ENCODE measurements around the gene METTL26. TPM values are rescaled to one million over a fixed set of nuclear protein-coding genes. Genes with fewer than 3 reads are reported as not detected.

METTL26 gene
- total RNA-seq, 1 experiment from 2014 or later: 121 TPM

- Mint-ChIP-seq H3K27me3 (ENCODE audit: unreplicated experiment) (no peaks in the 10 kb centered on the region), H3K9me3 (ENCODE audit: low read depth, unreplicated experiment) (no peaks in the 10 kb centered on the region), H3K36me3 (ENCODE audit: insufficient read depth, unreplicated experiment) (peaks cover 76% of the 10 kb centered on the region), H3K4me1 (ENCODE audit: low read depth, unreplicated experiment) (peaks cover 22% of the 10 kb centered on the region), H3K27ac (ENCODE audit: unreplicated experiment) (no peak overlapping the region), H3K4me3 (ENCODE audit: low read depth, unreplicated experiment) (no peak overlapping the region)
- TF ChIP-seq, protein P1, sequence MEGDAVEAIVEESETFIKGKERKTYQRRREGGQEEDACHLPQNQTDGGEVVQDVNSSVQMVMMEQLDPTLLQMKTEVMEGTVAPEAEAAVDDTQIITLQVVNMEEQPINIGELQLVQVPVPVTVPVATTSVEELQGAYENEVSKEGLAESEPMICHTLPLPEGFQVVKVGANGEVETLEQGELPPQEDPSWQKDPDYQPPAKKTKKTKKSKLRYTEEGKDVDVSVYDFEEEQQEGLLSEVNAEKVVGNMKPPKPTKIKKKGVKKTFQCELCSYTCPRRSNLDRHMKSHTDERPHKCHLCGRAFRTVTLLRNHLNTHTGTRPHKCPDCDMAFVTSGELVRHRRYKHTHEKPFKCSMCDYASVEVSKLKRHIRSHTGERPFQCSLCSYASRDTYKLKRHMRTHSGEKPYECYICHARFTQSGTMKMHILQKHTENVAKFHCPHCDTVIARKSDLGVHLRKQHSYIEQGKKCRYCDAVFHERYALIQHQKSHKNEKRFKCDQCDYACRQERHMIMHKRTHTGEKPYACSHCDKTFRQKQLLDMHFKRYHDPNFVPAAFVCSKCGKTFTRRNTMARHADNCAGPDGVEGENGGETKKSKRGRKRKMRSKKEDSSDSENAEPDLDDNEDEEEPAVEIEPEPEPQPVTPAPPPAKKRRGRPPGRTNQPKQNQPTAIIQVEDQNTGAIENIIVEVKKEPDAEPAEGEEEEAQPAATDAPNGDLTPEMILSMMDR (IDR thresholded peaks at IDR 0.05; ENCODE audit: unreplicated experiment): no peak
- DNase-seq: no peak
- BruUV-seq (replicated peaks): no TSS peak
- intact Hi-C loops (cut with micrococcal nuclease; ENCODE audit: unreplicated experiment): no loop called here
- CTCF ChIA-PET: no interaction called here
Measured at GRCh38 chr16:678209-678857, 42.2 kb upstream of the METTL26 start.

DNA sequence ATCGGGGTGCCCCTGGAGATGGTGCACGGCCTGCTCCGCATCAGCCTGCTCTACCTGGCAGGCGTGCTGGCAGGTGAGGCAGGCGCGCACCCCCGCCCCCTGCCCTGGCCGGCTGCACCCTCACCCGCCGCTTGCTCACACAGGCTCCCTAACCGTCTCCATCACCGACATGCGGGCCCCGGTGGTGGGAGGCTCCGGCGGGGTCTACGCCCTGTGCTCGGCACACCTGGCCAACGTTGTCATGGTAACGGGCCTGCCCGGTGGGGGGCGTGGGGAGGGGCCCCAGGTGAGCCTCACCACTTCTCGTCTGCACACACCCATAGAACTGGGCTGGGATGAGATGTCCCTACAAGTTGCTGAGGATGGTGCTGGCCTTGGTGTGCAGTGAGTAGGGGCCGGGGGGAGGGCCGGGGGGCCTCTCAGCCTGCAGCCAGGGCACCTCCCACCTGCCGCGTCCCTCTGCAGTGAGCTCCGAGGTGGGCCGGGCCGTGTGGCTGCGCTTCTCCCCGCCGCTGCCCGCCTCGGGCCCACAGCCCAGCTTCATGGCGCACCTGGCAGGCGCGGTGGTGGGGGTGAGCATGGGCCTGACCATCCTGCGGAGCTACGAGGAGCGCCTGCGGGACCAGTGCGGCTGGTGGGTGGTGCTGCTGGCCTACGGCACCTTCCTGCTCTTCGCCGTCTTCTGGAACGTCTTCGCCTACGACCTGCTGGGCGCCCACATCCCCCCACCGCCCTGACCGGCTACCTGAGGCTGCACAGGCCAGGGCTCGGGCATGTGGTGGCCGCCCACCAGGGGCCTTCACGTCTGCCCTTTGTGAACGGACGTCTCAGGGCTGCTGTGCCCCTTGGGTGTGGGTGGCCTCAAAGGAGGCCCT is 41.4 kb upstream of the METTL26 start:
- BruUV-seq (replicated peaks): no TSS peak
- Mint-ChIP-seq H3K4me1 (ENCODE audit: low read depth, unreplicated experiment) (peaks cover 19% of the 10 kb centered on the region), H3K27ac (ENCODE audit: unreplicated experiment) (peak overlapping the region; percentile 12), H3K36me3 (ENCODE audit: insufficient read depth, unreplicated experiment) (peaks cover 75% of the 10 kb centered on the region), H3K4me3 (ENCODE audit: low read depth, unreplicated experiment) (peak overlapping the region; percentile 46), H3K9me3 (ENCODE audit: low read depth, unreplicated experiment) (no peaks in the 10 kb centered on the region), H3K27me3 (ENCODE audit: unreplicated experiment) (no peaks in the 10 kb centered on the region)
- intact Hi-C loops (cut with micrococcal nuclease; ENCODE audit: unreplicated experiment): no loop called here
- DNase-seq: no peak
- TF ChIP-seq, protein P1 (IDR thresholded peaks at IDR 0.05; ENCODE audit: unreplicated experiment): no peak
- CTCF ChIA-PET: no interaction called here

DNA sequence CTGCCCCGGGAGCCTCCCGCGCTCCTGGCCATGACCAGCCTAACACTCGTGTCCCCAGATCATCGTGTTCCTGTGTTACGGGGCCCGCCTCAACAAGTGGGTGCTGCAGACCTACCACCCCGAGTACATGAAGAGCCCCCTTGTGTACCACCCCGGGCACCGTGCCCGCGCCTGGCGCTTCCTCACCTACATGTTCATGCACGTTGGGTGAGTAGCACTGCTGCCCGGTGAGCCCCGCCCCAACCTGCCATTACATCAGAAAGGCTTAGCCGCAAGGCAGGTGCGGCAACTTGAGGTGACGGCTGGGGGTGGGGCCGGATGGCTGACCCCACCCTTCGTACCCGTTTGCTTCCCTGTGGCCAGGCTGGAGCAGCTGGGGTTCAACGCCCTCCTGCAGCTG is 40.8 kb upstream of the METTL26 start:
- intact Hi-C loops (cut with micrococcal nuclease; ENCODE audit: unreplicated experiment): no loop called here
- Mint-ChIP-seq H3K36me3 (ENCODE audit: insufficient read depth, unreplicated experiment) (peaks cover 68% of the 10 kb centered on the region), H3K27ac (ENCODE audit: unreplicated experiment) (peak overlapping the region; percentile 12), H3K4me3 (ENCODE audit: low read depth, unreplicated experiment) (peak overlapping the region; percentile 46), H3K9me3 (ENCODE audit: low read depth, unreplicated experiment) (no peaks in the 10 kb centered on the region), H3K4me1 (ENCODE audit: low read depth, unreplicated experiment) (peaks cover 12% of the 10 kb centered on the region), H3K27me3 (ENCODE audit: unreplicated experiment) (no peaks in the 10 kb centered on the region)
- CTCF ChIA-PET: no interaction called here
- no TSS peak for BruUV-seq (replicated peaks)
- TF ChIP-seq, protein P1 (IDR thresholded peaks at IDR 0.05; ENCODE audit: unreplicated experiment): no peak
- peak; percentile 80 for DNase-seq

- BruUV-seq (replicated peaks): no TSS peak
- H3K27me3 Mint-ChIP-seq (ENCODE audit: unreplicated experiment): no peaks in the 10 kb centered on the region
- CTCF ChIA-PET: no interaction called here
- H3K9me3 Mint-ChIP-seq (ENCODE audit: low read depth, unreplicated experiment): no peaks in the 10 kb centered on the region
- H3K4me1 Mint-ChIP-seq (ENCODE audit: low read depth, unreplicated experiment): peaks cover 9% of the 10 kb centered on the region
- TF ChIP-seq, protein P1 (IDR thresholded peaks at IDR 0.05; ENCODE audit: unreplicated experiment): no peak
- intact Hi-C loops (cut with micrococcal nuclease; ENCODE audit: unreplicated experiment): no loop called here
- H3K36me3 Mint-ChIP-seq (ENCODE audit: insufficient read depth, unreplicated experiment): peaks cover 65% of the 10 kb centered on the region
- DNase-seq: no peak
- H3K27ac Mint-ChIP-seq (ENCODE audit: unreplicated experiment): no peak overlapping the region
- peak overlapping the region; percentile 46 for H3K4me3 Mint-ChIP-seq (ENCODE audit: low read depth, unreplicated experiment)
Measured at GRCh38 chr16:676565-676902, 40.4 kb upstream of the METTL26 start.
